Stimulated activated naive B cell treated with anti-CD40 and anti-IgM and Interleukin-4, amounts not matched to agents 10 μg/mL and 1 μg/mL and 100 μg/mL, for 72 hours (primary cell): ENCODE results near the gene MRPL20.
"Not testable (repeated sequence)": the region's sequence is repeated elsewhere in the genome, so short reads cannot be mapped to it uniquely, and the experiment has no call there.

Experiments
- ATAC-seq, 2 donors: fragments of 150-1000 bp; cut with Tn5 transposase; replicated peaks; 2 replicates each; pipeline ENCODE4 v1.10.0; 2021; ENCODE audit warnings: moderate library complexity in 1 of 2
- DNase-seq: peaks from one replicate; pipeline ENCODE4 v3.0.0; 2021
- H3K27ac Mint-ChIP-seq: one replicate; pipeline ENCODE4 v1.8.0; 2022; ENCODE audit warnings: mild to moderate bottlenecking, mixed read lengths
- H3K27me3 Mint-ChIP-seq, 2 donors: one replicate each; pipeline ENCODE4 v1.8.0; 2022; ENCODE audit warnings: mixed read lengths in 2 of 2
- H3K36me3 Mint-ChIP-seq, 2 donors: one replicate each; pipeline ENCODE4 v1.8.0; 2022; ENCODE audit warnings: mixed read lengths in 2 of 2, mild to moderate bottlenecking in 1 of 2
- H3K4me1 Mint-ChIP-seq, 2 donors: one replicate each; pipeline ENCODE4 v1.8.0; 2022; ENCODE audit warnings: mixed read lengths in 2 of 2, mild to moderate bottlenecking in 1 of 2
- H3K4me3 Mint-ChIP-seq, 2 donors: one replicate each; pipeline ENCODE4 v1.8.0; 2022; ENCODE audit warnings: mild to moderate bottlenecking in 2 of 2, mixed read lengths in 2 of 2, moderate library complexity in 1 of 2
- H3K9me3 Mint-ChIP-seq, 2 donors: one replicate each; pipeline ENCODE4 v1.8.0; 2022; ENCODE audit warnings: mixed read lengths in 2 of 2, mild to moderate bottlenecking in 1 of 2

The MRPL20 gene

DNA sequence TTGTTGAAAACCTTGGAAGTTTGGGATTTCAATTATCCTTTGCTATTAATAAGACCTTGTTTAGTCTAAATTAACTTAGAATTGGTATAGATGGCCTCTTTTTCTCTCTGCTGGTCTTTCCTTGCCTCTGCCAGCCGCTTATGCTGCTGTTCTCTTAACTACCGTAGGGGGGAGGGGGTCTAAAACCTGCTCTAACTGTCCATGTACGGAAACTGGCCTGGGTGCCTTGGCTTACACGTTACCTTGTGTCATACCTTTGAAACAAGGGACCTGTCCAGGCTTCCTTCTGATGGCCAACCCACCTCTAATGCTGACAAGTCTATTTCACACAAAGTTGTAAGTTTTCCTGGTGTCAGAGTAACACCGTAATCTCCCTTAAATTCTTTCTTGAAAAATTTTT lies 10.3 kb upstream of the MRPL20 start:
- not testable (repeated sequence) for DNase-seq, H3K36me3 Mint-ChIP-seq, H3K9me3 Mint-ChIP-seq, ATAC-seq, H3K4me3 Mint-ChIP-seq
- Mint-ChIP-seq H3K27ac (peak overlapping the region; percentile 63), H3K4me1 (peaks cover 16 to 22% of the 10 kb centered on the region in 2 donors), H3K27me3 (peaks cover 6 to 20% of the 10 kb centered on the region in 2 donors)

DNA sequence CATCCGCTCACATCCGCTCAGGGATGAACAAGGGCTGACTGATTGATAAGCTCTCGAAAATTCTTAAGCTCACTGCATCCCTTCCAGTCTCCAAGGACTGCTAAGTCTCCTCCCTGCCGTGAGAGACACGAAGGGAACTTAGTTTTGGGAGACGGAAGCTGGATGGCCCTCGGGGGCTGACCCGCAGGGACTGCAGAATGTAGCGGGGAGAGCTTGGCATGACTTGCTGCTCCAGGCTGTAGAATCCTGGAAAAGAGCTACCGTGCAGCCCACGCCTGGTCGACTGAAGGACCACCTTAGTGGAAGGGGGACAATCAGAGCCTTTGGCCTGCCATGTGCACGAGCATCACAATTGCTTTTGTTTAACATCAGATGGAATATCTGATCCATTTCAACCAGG lies 8.7 kb upstream of the MRPL20 start:
- no peak for DNase-seq
- H3K27ac Mint-ChIP-seq = no peak overlapping the region
- no peak overlapping the region for H3K4me3 Mint-ChIP-seq
- H3K36me3 Mint-ChIP-seq = peaks cover 2 to 13% of the 10 kb centered on the region in 2 donors
- peaks cover 17 to 28% of the 10 kb centered on the region in 2 donors for H3K4me1 Mint-ChIP-seq
- ATAC-seq = no peak
- peaks cover 0 to 1% of the 10 kb centered on the region in 2 donors for H3K9me3 Mint-ChIP-seq
- H3K27me3 Mint-ChIP-seq = peaks cover 2 to 3% of the 10 kb centered on the region in 2 donors

DNA sequence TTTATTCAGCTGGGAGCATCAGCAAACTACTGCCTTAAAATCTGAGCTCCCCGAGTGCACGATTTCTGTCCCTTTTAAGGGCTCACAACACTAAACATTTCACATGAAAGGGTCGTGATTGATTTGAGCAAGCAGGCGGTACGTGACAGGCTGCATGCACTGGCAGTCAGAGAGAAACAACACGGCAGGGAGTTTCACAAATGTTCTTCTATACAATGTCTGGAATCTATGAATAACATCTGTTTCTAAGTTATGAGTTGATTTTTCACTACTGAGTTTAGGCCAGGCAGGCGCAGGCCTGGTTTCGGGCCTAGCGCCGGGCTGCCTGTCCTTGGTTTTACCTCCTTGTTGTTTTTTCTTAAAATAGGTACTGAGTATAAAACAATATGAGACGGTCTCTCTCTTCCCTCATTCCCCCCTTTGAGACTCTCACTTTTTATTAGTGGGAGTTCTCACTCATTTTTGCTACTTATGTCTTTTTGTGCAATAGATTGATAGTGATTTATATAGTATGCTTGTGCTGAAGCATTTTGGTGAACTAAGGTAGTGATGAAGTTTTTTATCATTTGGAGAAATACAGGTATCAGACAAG lies 5.3 kb upstream of the MRPL20 start:
- DNase-seq, H3K4me3 Mint-ChIP-seq, H3K9me3 Mint-ChIP-seq, H3K27me3 Mint-ChIP-seq, H3K27ac Mint-ChIP-seq, ATAC-seq: not testable (repeated sequence)
- Mint-ChIP-seq H3K36me3 (peaks cover 5 to 19% of the 10 kb centered on the region in 2 donors), H3K4me1 (peaks cover 9 to 32% of the 10 kb centered on the region in 2 donors)

DNA sequence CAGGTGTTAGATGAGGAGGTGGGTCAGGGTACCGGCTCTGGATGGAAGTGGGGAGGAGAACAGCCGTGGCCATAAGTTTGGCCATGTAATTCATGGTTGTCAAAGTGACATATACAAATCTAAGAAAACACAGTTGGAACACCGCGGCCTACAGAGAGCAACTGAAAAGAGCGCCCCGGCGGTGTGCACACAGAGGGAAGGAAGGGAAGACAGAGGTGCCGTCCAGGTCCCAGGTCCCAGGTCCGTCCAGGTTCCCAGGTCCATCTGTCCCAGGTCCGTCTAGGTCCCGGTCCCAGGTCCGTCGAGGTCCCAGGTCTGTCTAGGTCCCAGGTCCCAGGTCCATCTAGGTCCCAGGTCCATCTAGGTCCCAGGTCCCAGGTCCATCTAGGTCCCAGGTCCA lies 4.5 kb upstream of the MRPL20 start:
- no peaks in the 10 kb centered on the region for H3K27me3 Mint-ChIP-seq
- DNase-seq (no peak), ATAC-seq (no peak)
- H3K36me3 Mint-ChIP-seq = peaks cover 10 to 23% of the 10 kb centered on the region in 2 donors
- no peak overlapping the region for H3K4me3 Mint-ChIP-seq
- peaks cover 0 to 1% of the 10 kb centered on the region in 2 donors for H3K9me3 Mint-ChIP-seq
- peaks cover 8 to 32% of the 10 kb centered on the region in 2 donors for H3K4me1 Mint-ChIP-seq
- H3K27ac Mint-ChIP-seq = peak overlapping the region; percentile 44

DNA sequence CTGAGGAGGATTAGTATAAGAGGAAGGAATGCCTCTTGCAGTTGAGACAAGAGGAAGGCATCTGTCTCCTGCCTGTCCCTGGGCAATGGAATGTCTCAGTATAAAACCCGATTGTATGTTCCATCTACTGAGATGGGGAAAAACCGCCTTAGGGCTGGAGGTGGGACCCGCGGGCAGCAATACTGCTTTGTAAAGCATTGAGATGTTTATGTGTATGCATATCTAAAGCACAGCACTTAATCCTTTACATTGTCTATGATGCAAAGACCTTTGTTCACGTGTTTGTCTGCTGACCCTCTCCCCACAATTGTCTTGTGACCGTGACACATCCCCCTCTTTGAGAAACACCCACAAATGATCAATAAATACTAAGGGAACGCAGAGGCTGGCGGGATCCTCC lies 3.1 kb upstream of the MRPL20 start:
- ATAC-seq, H3K9me3 Mint-ChIP-seq, H3K27ac Mint-ChIP-seq, DNase-seq, H3K27me3 Mint-ChIP-seq, H3K4me3 Mint-ChIP-seq: not testable (repeated sequence)
- H3K36me3 Mint-ChIP-seq = peaks cover 18 to 34% of the 10 kb centered on the region in 2 donors
- peaks cover 16 to 45% of the 10 kb centered on the region in 2 donors for H3K4me1 Mint-ChIP-seq

DNA sequence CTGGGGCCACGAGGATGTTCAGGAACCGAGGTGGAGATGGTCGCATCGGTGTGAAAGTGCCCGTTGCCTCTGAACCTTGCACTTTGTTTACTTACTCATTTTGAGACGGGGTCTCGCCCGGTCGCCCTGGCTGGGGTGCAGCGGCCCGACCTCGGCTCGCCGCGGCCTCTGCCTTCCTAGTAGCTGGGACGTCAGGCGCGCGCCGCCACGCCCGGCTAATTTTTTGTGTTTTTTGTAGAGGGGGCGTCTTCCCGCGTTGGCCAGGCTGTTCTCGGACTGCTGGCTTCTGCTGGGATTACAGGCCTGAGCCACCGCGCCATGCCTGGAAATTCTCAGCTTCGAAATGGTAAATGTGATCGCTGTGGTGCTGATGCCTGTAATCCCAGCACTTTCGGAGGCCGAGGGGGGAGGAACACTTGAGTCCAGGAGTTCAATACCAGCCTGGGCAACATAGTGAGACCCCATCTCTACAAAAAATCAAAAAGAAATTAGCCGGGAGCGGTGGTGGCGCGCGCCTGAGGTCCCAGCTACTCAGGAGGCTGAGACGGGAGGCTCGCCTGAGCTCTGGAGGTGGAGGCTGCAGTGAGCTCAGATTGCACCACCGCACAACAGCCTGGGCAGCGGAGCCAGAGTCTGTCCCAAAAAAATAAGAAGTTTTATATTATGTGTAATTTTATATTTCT lies 684 bp upstream of the MRPL20 start:
- H3K4me1 Mint-ChIP-seq = peaks cover 25 to 65% of the 10 kb centered on the region in 2 donors
- peak; percentile 57 to 63 for ATAC-seq
- H3K9me3 Mint-ChIP-seq = peaks cover 0 to 1% of the 10 kb centered on the region in 2 donors
- H3K4me3 Mint-ChIP-seq = peak overlapping the region; percentile 88 to 96
- peak overlapping the region; percentile 94 for H3K27ac Mint-ChIP-seq
- no peaks in the 10 kb centered on the region for H3K27me3 Mint-ChIP-seq
- DNase-seq = peak; percentile 38
- H3K36me3 Mint-ChIP-seq = peaks cover 38 to 54% of the 10 kb centered on the region in 2 donors

DNA sequence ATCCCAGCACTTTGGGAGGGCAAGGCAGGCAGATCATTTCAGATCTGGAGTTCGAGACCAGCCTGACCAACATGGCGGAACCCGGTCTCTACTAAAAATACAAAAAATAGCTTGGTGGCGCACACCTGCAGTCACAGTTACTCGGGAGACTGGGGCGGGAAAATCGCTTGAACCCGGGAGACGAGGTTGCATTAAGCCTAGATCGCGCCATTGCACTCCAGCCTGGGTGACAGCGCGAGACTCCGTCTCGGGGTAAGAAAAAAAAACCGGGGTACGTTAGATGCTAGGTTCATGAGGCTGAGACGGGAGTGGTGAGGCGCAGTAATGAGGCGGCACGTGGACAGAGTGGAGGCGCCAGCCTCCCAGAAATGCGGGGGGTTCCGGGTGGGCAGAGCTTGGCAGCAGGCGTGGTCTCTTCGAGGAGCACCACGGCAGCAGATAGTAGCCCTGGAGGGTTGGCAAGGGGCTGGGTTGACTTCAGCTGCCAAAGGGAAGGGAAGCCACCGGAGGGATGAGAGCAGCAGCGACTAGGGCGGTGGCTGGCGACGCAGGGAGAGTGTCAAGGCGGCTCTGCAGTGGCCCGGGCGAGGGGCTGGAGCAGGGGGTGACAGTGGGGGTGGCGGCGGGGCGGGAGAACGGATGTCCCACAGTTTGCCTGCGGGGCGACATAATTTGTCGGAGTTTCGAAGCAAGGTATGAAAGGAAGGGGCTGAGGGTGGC lies 832 bp downstream of the MRPL20 start:
- ATAC-seq = peak; percentile 0 to 6

DNA sequence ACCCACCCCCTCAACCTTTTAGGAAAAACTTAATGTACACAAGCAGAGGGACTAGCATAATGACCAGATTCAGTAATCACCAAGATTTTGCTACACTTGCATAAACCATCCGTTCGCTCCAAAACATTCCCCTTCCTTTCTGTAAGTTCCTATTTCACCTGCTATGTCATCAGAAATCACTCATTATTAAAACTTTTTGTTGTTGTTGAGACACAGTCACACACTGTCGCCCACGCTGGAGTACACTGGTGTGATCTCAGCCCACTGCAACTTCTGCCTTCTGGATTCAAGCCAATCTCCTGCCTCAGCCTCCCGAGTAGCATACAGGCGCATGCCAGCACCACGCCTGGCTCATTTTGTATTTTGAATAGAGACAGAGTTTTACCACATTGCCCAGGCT lies 3.4 kb downstream of the MRPL20 start:
- Mint-ChIP-seq H3K36me3 (peaks cover 59 to 75% of the 10 kb centered on the region in 2 donors), H3K9me3 (no peaks in the 10 kb centered on the region), H3K4me3 (peak overlapping the region in 1 of 2 donors; percentile 22), H3K27ac (peak overlapping the region; percentile 86), H3K4me1 (peaks cover 42 to 73% of the 10 kb centered on the region in 2 donors), H3K27me3 (no peaks in the 10 kb centered on the region)
- DNase-seq (no peak), ATAC-seq (no peak)

More for the DNA sequence above, 832 bp downstream of the MRPL20 start:
- peaks cover 32 to 74% of the 10 kb centered on the region in 2 donors for H3K4me1 Mint-ChIP-seq
- DNase-seq = no peak
- no peaks in the 10 kb centered on the region for H3K9me3 Mint-ChIP-seq
- H3K27me3 Mint-ChIP-seq = no peaks in the 10 kb centered on the region
- peak overlapping the region; percentile 98 for H3K27ac Mint-ChIP-seq
- H3K4me3 Mint-ChIP-seq = peak overlapping the region; percentile 90 to 96
- H3K36me3 Mint-ChIP-seq = peaks cover 44 to 56% of the 10 kb centered on the region in 2 donors

DNA sequence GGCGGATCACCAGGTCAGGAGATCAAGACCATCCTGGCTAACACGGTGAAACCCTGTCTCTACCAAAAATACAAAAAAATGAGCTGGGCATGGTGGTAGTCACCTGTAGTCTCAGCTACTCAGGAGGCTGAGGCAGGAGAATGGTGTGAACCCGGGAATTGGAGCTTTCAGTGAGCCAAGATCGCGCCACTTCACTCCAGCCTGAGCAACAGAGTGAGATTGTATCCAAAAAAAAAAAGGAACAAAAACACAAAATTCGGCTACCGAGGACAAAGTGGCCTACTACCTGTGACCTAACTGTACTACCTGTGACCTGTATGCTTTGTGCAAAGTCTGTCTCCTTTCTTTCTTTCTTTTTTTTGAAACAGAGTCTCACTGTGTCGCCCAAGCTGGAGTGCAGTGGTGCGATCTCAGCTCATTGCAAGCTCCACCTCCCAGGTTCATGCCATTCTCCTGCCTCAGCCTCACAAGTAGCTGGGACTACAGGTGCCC lies 4.1 kb downstream of the MRPL20 start:
- H3K9me3 Mint-ChIP-seq, H3K27me3 Mint-ChIP-seq, ATAC-seq, DNase-seq: not testable (repeated sequence)
- Mint-ChIP-seq H3K36me3 (peaks cover 62 to 75% of the 10 kb centered on the region in 2 donors), H3K4me3 (peak overlapping the region in 1 of 2 donors; percentile 12), H3K27ac (peak overlapping the region; percentile 95), H3K4me1 (peaks cover 41 to 73% of the 10 kb centered on the region in 2 donors)

DNA sequence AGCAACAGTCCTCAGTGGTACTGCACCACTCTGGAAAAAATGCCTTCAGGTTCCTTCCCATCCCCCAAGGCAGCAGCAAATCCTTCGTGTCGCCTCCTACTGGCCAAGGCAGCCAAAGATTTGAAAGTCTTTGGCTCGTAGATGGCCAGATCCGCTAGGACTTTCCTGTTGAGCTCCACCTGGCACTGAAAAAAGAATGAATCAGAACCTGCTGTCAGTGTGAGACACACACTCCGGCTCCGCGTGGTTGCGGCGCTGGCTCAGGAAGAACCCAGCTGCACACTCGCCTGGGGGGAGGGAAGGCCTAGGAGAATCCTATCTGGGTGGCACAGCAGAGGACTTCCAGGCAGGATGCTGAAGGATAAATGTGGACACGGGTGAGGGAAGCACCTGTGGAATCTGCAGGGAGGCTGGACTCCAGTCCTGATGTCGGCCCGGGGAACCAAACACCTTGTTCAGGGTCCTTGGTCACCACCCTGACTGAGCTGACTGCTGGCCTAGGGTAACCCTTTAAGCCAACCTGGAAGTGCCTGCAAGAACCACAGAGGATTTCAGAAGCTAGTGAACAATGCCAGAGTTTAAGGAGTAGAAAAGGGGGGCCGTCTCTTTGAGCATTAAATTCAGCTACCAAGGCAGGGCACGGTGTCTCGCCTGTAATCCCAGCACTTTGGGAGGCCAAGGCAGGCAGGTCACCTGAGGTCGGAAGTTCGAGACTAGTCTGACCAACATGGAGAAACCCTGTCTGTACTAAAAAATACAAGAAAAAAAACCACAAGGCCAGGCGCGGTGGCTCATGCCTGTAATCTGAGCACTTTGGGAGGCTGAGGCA lies 4.8 kb downstream of the MRPL20 start:
- Mint-ChIP-seq H3K4me3 (peak overlapping the region; percentile 26 to 62), H3K36me3 (peaks cover 63 to 71% of the 10 kb centered on the region in 2 donors), H3K27me3 (no peaks in the 10 kb centered on the region), H3K27ac (peak overlapping the region; percentile 95), H3K4me1 (peaks cover 43 to 76% of the 10 kb centered on the region in 2 donors), H3K9me3 (no peaks in the 10 kb centered on the region)
- ATAC-seq = no peak
- DNase-seq = no peak

DNA sequence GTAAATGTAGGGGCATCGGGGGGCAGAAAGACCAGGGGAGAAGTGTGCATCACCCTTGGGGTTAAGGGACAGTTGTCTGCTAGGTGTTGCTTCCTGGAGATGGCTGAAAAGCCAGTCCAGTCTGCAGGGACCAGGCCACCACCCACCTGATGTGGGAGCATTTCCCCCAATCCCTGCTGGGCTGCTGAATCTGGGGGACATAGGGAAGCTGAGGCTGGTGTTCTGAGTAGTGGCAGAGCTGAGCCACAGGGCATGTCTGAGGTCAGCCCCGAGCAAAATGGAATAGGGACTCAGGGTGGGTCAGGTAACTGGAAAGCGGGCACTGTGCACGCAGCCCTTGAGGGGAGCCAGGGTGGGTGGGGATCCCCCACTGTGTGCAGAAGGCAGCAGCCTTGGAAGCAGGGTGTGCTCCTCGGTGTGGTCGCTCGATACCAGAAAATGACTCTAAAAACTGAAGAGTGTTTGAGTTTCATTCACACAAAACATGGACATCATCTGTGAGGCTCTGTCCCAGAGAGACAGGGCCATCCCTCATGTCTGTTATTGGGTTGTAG lies 5.6 kb downstream of the MRPL20 start:
- ATAC-seq (no peak), DNase-seq (no peak)
- Mint-ChIP-seq H3K9me3 (no peaks in the 10 kb centered on the region), H3K27ac (no peak overlapping the region), H3K27me3 (no peaks in the 10 kb centered on the region), H3K4me3 (peak overlapping the region in 1 of 2 donors; percentile 17), H3K36me3 (peaks cover 59 to 68% of the 10 kb centered on the region in 2 donors), H3K4me1 (peaks cover 43 to 80% of the 10 kb centered on the region in 2 donors)

DNA sequence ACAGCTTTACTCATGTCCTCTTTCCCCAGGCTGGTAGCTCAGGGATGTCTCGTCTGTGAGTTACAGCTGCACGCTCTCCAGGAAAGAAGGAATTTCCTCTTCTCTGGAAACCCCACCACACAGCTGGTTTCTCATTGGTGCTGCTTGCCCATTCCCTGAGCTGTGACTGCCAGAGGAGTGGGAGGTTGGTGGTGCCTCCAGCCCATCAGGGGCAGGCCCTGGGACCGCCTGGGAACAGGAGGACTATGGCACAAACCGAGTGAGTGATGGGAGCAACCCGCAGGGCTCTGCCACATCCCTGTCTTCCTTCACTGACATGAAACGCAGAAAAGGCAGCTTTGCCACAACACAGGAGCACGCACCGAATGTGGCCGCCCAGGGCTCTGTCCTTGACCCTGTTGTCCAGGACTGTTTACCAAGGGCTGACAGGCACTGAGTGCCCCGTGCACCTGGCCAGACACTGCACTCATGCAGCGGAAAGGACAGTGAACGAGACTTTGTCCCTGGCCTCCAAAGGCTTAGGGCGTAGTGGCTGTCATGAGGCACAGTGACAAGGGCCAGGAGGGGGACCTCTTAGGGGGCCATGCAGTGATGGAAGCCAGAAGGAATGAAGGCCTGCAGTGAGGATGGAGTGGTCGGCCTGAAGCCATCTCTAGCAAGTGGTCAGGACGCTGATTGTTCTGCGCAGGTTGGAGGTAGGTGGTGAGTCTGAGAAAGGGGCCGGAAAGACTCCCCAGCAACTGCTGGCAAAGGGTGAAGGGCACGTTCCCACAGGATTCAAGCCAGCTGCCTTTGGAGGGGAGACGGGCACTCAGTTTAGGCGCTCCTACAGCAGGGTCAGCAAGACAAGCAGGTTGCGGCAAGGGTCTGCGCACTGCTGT lies 6.3 kb downstream of the MRPL20 start:
- ATAC-seq (no peak), DNase-seq (no peak)
- no peaks in the 10 kb centered on the region for H3K27me3 Mint-ChIP-seq
- H3K27ac Mint-ChIP-seq = peak overlapping the region; percentile 99
- H3K4me1 Mint-ChIP-seq = peaks cover 41 to 73% of the 10 kb centered on the region in 2 donors
- peak overlapping the region; percentile 95 for H3K4me3 Mint-ChIP-seq
- H3K36me3 Mint-ChIP-seq = peaks cover 57 to 62% of the 10 kb centered on the region in 2 donors
- no peaks in the 10 kb centered on the region for H3K9me3 Mint-ChIP-seq
